Stimulated activated CD8-positive, alpha-beta memory T cell treated with anti-CD3 and anti-CD28 coated beads, Interleukin-7, amount 100 ng/mL, for 24 hours (primary cell): ENCODE measurements around the gene GNAL.
"Not testable (repeated sequence)": the region's sequence is repeated elsewhere in the genome, so short reads cannot be mapped to it uniquely, and the experiment has no call there.

Source experiments
- DNase-seq: peaks from one replicate; pipeline ENCODE4 v3.0.0-alpha.2; 2020; ENCODE audit warnings: low read depth

Gene GNAL

GRCh38 chr18:11669271-11669947 is 19.7 kb upstream of the GNAL start:
- no peak for DNase-seq

DNA sequence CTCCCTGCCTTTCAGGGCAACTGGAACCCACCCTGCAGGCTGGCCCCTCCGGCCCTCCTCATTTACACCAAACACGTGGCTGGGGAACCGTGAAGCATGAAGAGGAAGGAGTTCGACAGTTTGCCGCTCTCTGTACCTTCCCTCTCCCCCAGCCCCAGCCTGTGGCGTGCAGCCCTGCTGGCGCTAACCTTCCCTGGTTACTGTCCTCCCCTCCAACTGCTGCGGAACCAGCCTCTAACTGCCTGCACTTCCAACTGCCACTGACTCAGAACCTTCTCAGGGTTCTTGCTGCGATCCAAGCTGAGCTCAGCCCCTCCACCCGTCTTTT is 19.2 kb upstream of the GNAL start:
- no peak for DNase-seq

GRCh38 chr18:11671156-11671555 is 17.9 kb upstream of the GNAL start:
- no peak for DNase-seq

GRCh38 chr18:11672198-11672597 is 16.9 kb upstream of the GNAL start:
- DNase-seq: no peak

GRCh38 chr18:11672846-11673454 is 16.1 kb upstream of the GNAL start:
- DNase-seq: no peak

DNA sequence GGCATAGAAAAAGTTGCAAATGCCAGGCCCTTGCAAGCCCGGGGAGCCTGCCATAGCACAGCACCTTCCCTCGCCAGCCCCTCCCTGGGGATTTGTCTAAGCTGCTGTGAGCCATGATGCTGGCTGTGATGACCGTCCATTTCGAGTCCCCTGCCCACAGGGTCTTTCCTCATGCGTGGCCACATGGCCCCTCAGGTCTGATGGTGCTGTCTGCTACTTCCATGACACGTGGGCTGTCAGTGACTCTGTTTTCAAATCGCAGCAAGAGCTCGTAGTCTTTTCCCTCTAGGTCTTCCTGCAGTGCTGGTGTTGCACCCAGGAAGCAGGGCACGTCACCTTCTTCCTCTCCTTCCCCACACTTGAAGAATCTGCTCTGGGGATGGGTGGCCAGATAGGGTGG is 15.5 kb upstream of the GNAL start:
- no peak for DNase-seq

- DNase-seq: no peak
Measured at GRCh38 chr18:11674119-11674518, 14.9 kb upstream of the GNAL start.

DNA sequence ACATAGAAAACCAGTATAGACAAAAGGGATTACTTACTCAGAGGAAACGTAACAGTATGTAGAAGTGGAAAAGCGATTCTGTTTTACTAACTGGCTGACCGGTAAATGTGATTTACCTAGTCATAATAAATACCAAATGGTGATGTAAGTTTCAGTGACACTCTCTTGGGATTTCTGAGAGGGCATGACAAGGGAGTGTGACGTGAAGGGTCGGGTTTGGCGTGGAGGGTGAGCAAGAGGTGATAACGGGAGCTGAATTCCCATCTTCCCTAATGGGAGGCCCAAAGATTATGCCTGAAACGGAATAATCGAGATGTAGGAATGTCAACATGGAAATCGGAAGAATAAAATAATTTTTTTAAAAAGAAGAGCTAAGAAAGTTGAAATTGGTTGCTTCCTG is 12.7 kb upstream of the GNAL start:
- no peak for DNase-seq

GRCh38 chr18:11676867-11677266 is 12.2 kb upstream of the GNAL start:
- no peak for DNase-seq

- DNase-seq: no peak
Measured at GRCh38 chr18:11678211-11678610, 10.9 kb upstream of the GNAL start.

GRCh38 chr18:11689669-11690565 is 853 bp downstream of the GNAL start:
- no peak for DNase-seq

GRCh38 chr18:11690660-11691059 is 1.6 kb downstream of the GNAL start:
- not testable (repeated sequence) for DNase-seq

GRCh38 chr18:11695736-11696135 is 6.7 kb downstream of the GNAL start:
- DNase-seq: no peak

GRCh38 chr18:11696451-11696850 is 7.4 kb downstream of the GNAL start:
- no peak for DNase-seq

GRCh38 chr18:11700876-11701275 is 11.8 kb downstream of the GNAL start:
- DNase-seq: no peak

- DNase-seq: no peak
Measured at GRCh38 chr18:11710578-11710977, 21.5 kb downstream of the GNAL start.

GRCh38 chr18:11713756-11714155 is 24.7 kb downstream of the GNAL start:
- DNase-seq: no peak

GRCh38 chr18:11714244-11714918 is 25.3 kb downstream of the GNAL start:
- no peak for DNase-seq

GRCh38 chr18:11716767-11717315 is 27.8 kb downstream of the GNAL start:
- DNase-seq: not testable (repeated sequence)

GRCh38 chr18:11719050-11719449 is 30.0 kb downstream of the GNAL start:
- DNase-seq: no peak

DNA sequence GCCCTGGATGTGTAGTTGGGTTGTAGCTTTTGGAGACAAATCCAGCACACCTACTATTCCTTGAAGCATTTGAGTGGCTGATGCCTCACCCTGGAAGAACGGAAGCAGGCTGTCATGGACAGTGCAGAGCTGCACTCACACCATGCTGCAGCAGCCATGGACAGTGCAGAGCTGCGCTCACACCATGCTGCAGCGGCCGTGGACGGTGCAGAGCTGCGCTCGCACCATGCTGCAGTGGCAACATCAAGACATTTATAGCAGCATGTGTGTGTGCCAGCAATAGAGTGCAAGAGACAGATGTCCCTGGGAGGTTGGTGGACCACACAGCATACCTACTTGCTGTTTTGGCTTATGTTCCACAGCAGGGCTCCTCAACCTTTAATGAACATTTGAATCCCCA is 30.6 kb downstream of the GNAL start:
- DNase-seq: no peak

- no peak for DNase-seq
Measured at GRCh38 chr18:11721720-11722119, 32.7 kb downstream of the GNAL start.
